Liver (tissue), 9 donors: ENCODE measurements around the gene NEFH. TPM values are rescaled to one million over a fixed set of nuclear protein-coding genes. Genes with fewer than 3 reads are reported as not detected.

Source experiments
- DNase-seq: peaks from one replicate; pipeline ENCODE4 v3.0.0-alpha.2; 2017; ENCODE audit warnings: low spot score
- H3K27ac ChIP-seq, 2 donors: one replicate each; pipeline ENCODE4 v1.7.0; 2013; ENCODE audit warnings: inconsistent platforms in 2 of 2, low read length in 2 of 2, control low read depth in 1 of 2, low read depth in 1 of 2, mild to moderate bottlenecking in 1 of 2
- H3K27me3 ChIP-seq, 4 donors: one replicate each; pipeline versions ENCODE4 v1.6.1 to v1.7.0; 2013; ENCODE audit warnings: low read length in 3 of 4, inconsistent platforms in 1 of 4, mild to moderate bottlenecking in 1 of 4, moderate library complexity in 1 of 4; ENCODE audit not compliant: control insufficient read depth in 4 of 4, insufficient read depth in 4 of 4
- H3K36me3 ChIP-seq, 4 donors: one replicate each; pipeline versions ENCODE4 v1.6.1 to v1.7.0; 2013; ENCODE audit warnings: low read length in 3 of 4, mild to moderate bottlenecking in 3 of 4, low read depth in 1 of 4, moderate library complexity in 1 of 4; ENCODE audit not compliant: control insufficient read depth in 4 of 4, insufficient read depth in 3 of 4
- H3K4me1 ChIP-seq, 4 donors: one replicate each; pipeline versions ENCODE4 v1.6.1 to v1.7.0; 2013; ENCODE audit warnings: low read length in 3 of 4, mild to moderate bottlenecking in 3 of 4, moderate library complexity in 1 of 4; ENCODE audit not compliant: control insufficient read depth in 4 of 4, insufficient read depth in 4 of 4
- H3K4me3 ChIP-seq, 3 donors: one replicate each; pipeline versions ENCODE4 v1.6.1 to v1.7.0; 2013; ENCODE audit warnings: low read length in 3 of 3, control low read depth in 1 of 3, low read depth in 1 of 3, mild to moderate bottlenecking in 1 of 3
- H3K9ac ChIP-seq, 2 donors: one replicate each; pipeline ENCODE4 v1.7.0; 2013; ENCODE audit warnings: low read length in 2 of 2, mild to moderate bottlenecking in 2 of 2, moderate library complexity in 2 of 2, control low read depth in 1 of 2, low read depth in 1 of 2
- H3K9me3 ChIP-seq, 4 donors: one replicate each; pipeline versions ENCODE4 v1.6.1 to v1.7.0; 2013; ENCODE audit warnings: low read length in 3 of 4; ENCODE audit not compliant: control insufficient read depth in 4 of 4
- ATF3 ChIP-seq: IDR thresholded peaks from 2 replicates; pipeline ENCODE4 v1.6.1; 2016; ENCODE audit warnings: antibody characterized with exemption
- CTCF ChIP-seq: fragments of 150-350 bp; IDR thresholded peaks from 2 replicates; pipeline ENCODE4 v1.5.1; 2017; ENCODE audit warnings: improper control_type of control experiment, low read depth, low read length; ENCODE audit not compliant: missing input control
- EGR1 ChIP-seq, 2 donors: IDR thresholded peaks; 2 replicates each; pipeline ENCODE4 v1.6.1; 2016 to 2018; ENCODE audit warnings: antibody characterized with exemption in 2 of 2, low read depth in 2 of 2
- FOXA1 ChIP-seq: IDR thresholded peaks from 2 replicates; pipeline ENCODE4 v1.6.1; 2016; ENCODE audit warnings: antibody characterized with exemption
- FOXA2 ChIP-seq: IDR thresholded peaks from 2 replicates; pipeline ENCODE4 v1.6.1; 2016; ENCODE audit warnings: antibody characterized with exemption
- GABPA ChIP-seq, 2 donors: IDR thresholded peaks in 1 of 2; conservative IDR thresholded peaks in 1 of 2; 2 replicates each; pipeline ENCODE4 v1.6.1; 2016; ENCODE audit warnings: antibody characterized with exemption in 2 of 2, mild to moderate bottlenecking in 1 of 2, moderate library complexity in 1 of 2
- HNF4A ChIP-seq, 2 donors: conservative IDR thresholded peaks; 2 replicates each; pipeline ENCODE4 v1.6.1; 2016; ENCODE audit warnings: antibody characterized with exemption in 2 of 2, mild to moderate bottlenecking in 2 of 2
- JUND ChIP-seq, 2 donors: IDR thresholded peaks; 2 replicates each; pipeline ENCODE4 v1.6.1; 2016; ENCODE audit warnings: antibody characterized with exemption in 2 of 2
- MAX ChIP-seq: IDR thresholded peaks from 2 replicates; pipeline ENCODE4 v1.6.1; 2016; ENCODE audit warnings: antibody characterized with exemption
- NR2F2 ChIP-seq: IDR thresholded peaks from 2 replicates; pipeline ENCODE4 v1.6.1; 2016; ENCODE audit warnings: antibody characterized with exemption
- RAD21 ChIP-seq, 2 donors: IDR thresholded peaks; 2 replicates each; pipeline ENCODE4 v1.6.1; 2016; ENCODE audit warnings: antibody characterized with exemption in 2 of 2, mild to moderate bottlenecking in 2 of 2
- REST ChIP-seq: IDR thresholded peaks from 2 replicates; pipeline ENCODE4 v1.6.1; 2016; ENCODE audit warnings: antibody characterized with exemption, mild to moderate bottlenecking
- RXRA ChIP-seq, 2 donors: IDR thresholded peaks; 2 replicates each; pipeline ENCODE4 v1.6.1; 2017 to 2018; ENCODE audit warnings: antibody characterized with exemption in 2 of 2, mild to moderate bottlenecking in 1 of 2
- SP1 ChIP-seq: IDR thresholded peaks from 2 replicates; pipeline ENCODE4 v1.6.1; 2018; ENCODE audit warnings: antibody characterized with exemption, mild to moderate bottlenecking
- TAF1 ChIP-seq: conservative IDR thresholded peaks from 2 replicates; pipeline ENCODE4 v1.6.1; 2016; ENCODE audit warnings: antibody characterized with exemption, mild to moderate bottlenecking
- YY1 ChIP-seq: IDR thresholded peaks from 2 replicates; pipeline ENCODE4 v1.6.1; 2016; ENCODE audit warnings: antibody characterized with exemption, mild to moderate bottlenecking
- ZBTB33 ChIP-seq: IDR thresholded peaks from 2 replicates; pipeline ENCODE4 v1.6.1; 2016; ENCODE audit warnings: antibody characterized with exemption
- WGBS: extraction: QIAGEN DNeasy Blood & Tissue Kit; methylation state at CpG from one replicate; pipeline ENCODE4 v1.1.7; 2013; 5-methylcytosine and 5-hydroxymethylcytosine counted together
- polyA plus RNA-seq, 2 donors: library from polyadenylated mRNA; stranded (reverse) in 1 of 2; unstranded in 1 of 2; fragments of 200-250 nt in 1 of 2; fragments of >200 nt in 1 of 2; fragmentation: Nextera tagmentation in 1 of 2; extraction: Ambion mirVana in 1 of 2; gene quantifications; one replicate each; pipeline versions ENCODE4 v1.2.1 to v1.2.3, GENCODE V29; 2013 to 2015
- total RNA-seq, 2 donors: library from RNA; depleted of rRNA; stranded (reverse); fragments of >200 nt; gene quantifications; one replicate each; pipeline ENCODE4 v1.2.3, GENCODE V29; 2014
- donor health status: healthy.
- donor health status: healthy.
- donor health status: healthy.
- donor health status: healthy.
- donor health status: healthy.

Gene NEFH
- total and polyA plus RNA-seq, 4 donors = 0.04 to 1.6 (median 0.21) TPM

- H3K27ac ChIP-seq = no peak overlapping the region
- H3K9ac ChIP-seq = no peak overlapping the region
- no peak for TF ChIP-seq REST
- no peak for TF ChIP-seq RXRA (IDR thresholded peaks at IDR 0.05)
- TF ChIP-seq YY1 = no peak
- TF ChIP-seq FOXA2 = no peak
- no peak for TF ChIP-seq FOXA1
- no peak for TF ChIP-seq ATF3
- no peak for TF ChIP-seq ZBTB33
- TF ChIP-seq MAX = no peak
- no peak for TF ChIP-seq GABPA (IDR thresholded peaks at IDR 0.05 in 1 of 2, conservative IDR thresholded peaks at IDR 0.05 in 1 of 2)
- H3K9me3 ChIP-seq = no peaks in the 10 kb centered on the region
- WGBS = 96% methylated on average over 7 of the region's 7 CpGs
- H3K27me3 ChIP-seq = no peaks in the 10 kb centered on the region
- DNase-seq = no peak
- H3K4me1 ChIP-seq = no peaks in the 10 kb centered on the region
- H3K4me3 ChIP-seq = no peak overlapping the region
- H3K36me3 ChIP-seq = no peaks in the 10 kb centered on the region
Measured at GRCh38 chr22:29463629-29464028, 16.4 kb upstream of the NEFH start.

GRCh38 chr22:29464581-29464980 is 15.4 kb upstream of the NEFH start:
- no peak overlapping the region for H3K27ac ChIP-seq
- DNase-seq = no peak
- no peaks in the 10 kb centered on the region for H3K9me3 ChIP-seq
- no peaks in the 10 kb centered on the region for H3K27me3 ChIP-seq
- 86% methylated on average over 7 of the region's 7 CpGs for WGBS
- no peak for TF ChIP-seq SP1
- no peak for TF ChIP-seq EGR1 (IDR thresholded peaks at IDR 0.05; ENCODE audit: low read depth in 2 of 2)
- no peak for TF ChIP-seq HNF4A (conservative IDR thresholded peaks at IDR 0.05)
- no peak for TF ChIP-seq RAD21 (IDR thresholded peaks at IDR 0.05)
- TF ChIP-seq YY1 = no peak
- TF ChIP-seq MAX = no peak
- no peak for TF ChIP-seq REST
- TF ChIP-seq NR2F2 = no peak
- no peak for TF ChIP-seq ZBTB33
- TF ChIP-seq FOXA1 = no peak
- TF ChIP-seq RXRA (IDR thresholded peaks at IDR 0.05) = no peak
- no peak for TF ChIP-seq JUND (IDR thresholded peaks at IDR 0.05)
- no peak for TF ChIP-seq TAF1
- no peak for TF ChIP-seq ATF3
- no peak for TF ChIP-seq FOXA2
- no peak for TF ChIP-seq CTCF
- H3K9ac ChIP-seq = no peak overlapping the region
- no peaks in the 10 kb centered on the region for H3K4me1 ChIP-seq
- H3K4me3 ChIP-seq = no peak overlapping the region
- no peaks in the 10 kb centered on the region for H3K36me3 ChIP-seq
